ENCODE results near the gene XPO5. TPM values are rescaled to one million over a fixed set of nuclear protein-coding genes. Genes with fewer than 3 reads are reported as not detected.
A peak's percentile ranks its signal among the peaks of the same experiment; 100 is the strongest.

Gene XPO5
- total and polyA plus RNA-seq, 2 of the 4 experiments (the other 2 are of a cell fraction) = 29.0 to 30.1 TPM

GRCh38 chr6:43477235-43478007 lies 98.4 kb downstream of the XPO5 start, which contains the start of gene TJAP1:
Gene TJAP1, plus strand, starts transcription at chr6:43477570. Its CDS starts 21,432 bp downstream, at chr6:43499002.
- in situ Hi-C loops (cut with MboI; ENCODE audit: low sequenced_read_pairs) (no loop called here), dilution Hi-C loops (cut with HindIII; ENCODE audit: low sequenced_read_pairs, unreplicated experiment) (no loop called here)
- H3K4ac ChIP-seq (ENCODE audit: low read depth, low read length) = peak within 1 kb of the TSS; percentile 67

More at GRCh38 chr6:43477235-43478007, 98.4 kb downstream of the XPO5 start, which contains the start of gene TJAP1:
- peaks cover 25% of the 10 kb centered on the region for H3K9me1 ChIP-seq (ENCODE audit: insufficient read depth, low read length)
- H4K20me1 ChIP-seq (ENCODE audit: insufficient read depth, low read length) = peaks cover 6% of the 10 kb centered on the region; the same call in 1 of the 2 replicates
- H2BK20ac ChIP-seq (ENCODE audit: low read depth, low read length) = no peak within 1 kb of the TSS
- H3K14ac ChIP-seq (replicated peaks; ENCODE audit: low read depth, low read length) = peak within 1 kb of the TSS; percentile 86
- H4K8ac ChIP-seq (ENCODE audit: low read depth in 2 of 2, low read length in 2 of 2) = peak within 1 kb of the TSS; percentile 92
- intact Hi-C loops (cut with micrococcal nuclease) = loop anchor here (1.0 kb wide), 2 partner anchors 15 to 41 kb away; no protein-coding TSS in a partner anchor
- H3K4me2 ChIP-seq (ENCODE audit: low read depth, low read length) = peak within 1 kb of the TSS; percentile 84
- ChIA-PET CTCF (no interaction called here), POLR2A (ENCODE audit: unreplicated experiment) (interaction anchor here (0.5 to 0.6 kb wide), 2 partner anchors 9 to 15 kb away, joined by 3 read pairs; no protein-coding TSS in a partner anchor)
- peaks cover 31 to 44% of the 10 kb centered on the region in 2 experiments for H3K79me1 ChIP-seq (ENCODE audit: low read depth in 1 of 2, low read length in 2 of 2)
- H2AK5ac ChIP-seq (ENCODE audit: low read depth, low read length) = peak within 1 kb of the TSS; percentile 71
- peak within 1 kb of the TSS; percentile 83 for H3K27ac ChIP-seq (ENCODE audit: insufficient read depth, low read length)
- H3K27me3 ChIP-seq (ENCODE audit: control insufficient read depth, insufficient read depth, low read length) = no peaks in the 10 kb centered on the region
- 0 out of 2 replicates have a peak within 1 kb of the TSS, but pooled peaks have one; percentile 1 for H2BK120ac ChIP-seq (ENCODE audit: low read depth, low read length)
- H4K5ac ChIP-seq (ENCODE audit: low read depth, low read length) = peak within 1 kb of the TSS; percentile 92
- H4K91ac ChIP-seq (ENCODE audit: insufficient read depth, low read depth, low read length) = peak within 1 kb of the TSS; percentile 26
- WGBS, 2 experiments (ENCODE audit: extremely low coverage in 2 of 2, insufficient read length in 1 of 2) = 0% methylated on average over 11 of the region's 34 CpGs; no CpG with 5 or more reads in 1 of the 2 experiments
- ATAC-seq (ENCODE audit: low read depth) (peak; percentile 100), DNase-seq (peak; percentile 78)
- H2BK15ac ChIP-seq (ENCODE audit: low read depth, low read length) = no peak within 1 kb of the TSS
- H3K56ac ChIP-seq (ENCODE audit: extremely low read depth, insufficient read depth, low read length) = peak within 1 kb of the TSS; percentile 74
- peak within 1 kb of the TSS; percentile 88 for H2AK9ac ChIP-seq (replicated peaks; ENCODE audit: low read depth, low read length, poor library complexity)
- peaks cover 7% of the 10 kb centered on the region for H3K4me1 ChIP-seq (ENCODE audit: control insufficient read depth, insufficient read depth, low read length)
- BruUV-seq (replicated peaks) = no TSS peak
- no peaks in the 10 kb centered on the region for H3K36me3 ChIP-seq (ENCODE audit: control insufficient read depth, insufficient read depth, low read length)
- H3K23ac ChIP-seq (ENCODE audit: low read depth, low read length) = peak within 1 kb of the TSS; percentile 54
- H2BK5ac ChIP-seq (ENCODE audit: low read depth, low read length, poor library complexity, severe bottlenecking) = peak within 1 kb of the TSS; percentile 22
- no peaks in the 10 kb centered on the region for H3K9me3 ChIP-seq (ENCODE audit: control insufficient read depth, insufficient read depth, low read length)
- peak within 1 kb of the TSS; percentile 6; the same call in 1 of the 2 replicates for H3K18ac ChIP-seq (ENCODE audit: low read depth, low read length)
- TF ChIP-seq ELK1 (IDR thresholded peaks at IDR 0.05; ENCODE audit: borderline replicate concordance, low read depth, low read length) = no peak
- no peak for TF ChIP-seq RFX5 (IDR thresholded peaks at IDR 0.05; ENCODE audit: low read depth, low read length)
- TF ChIP-seq RAD21 (IDR thresholded peaks at IDR 0.05; ENCODE audit: low read length) = no peak
- TF ChIP-seq FOS (IDR thresholded peaks at IDR 0.05; ENCODE audit: low read depth, low read length) = 0 out of 2 replicates have a peak, but pooled peaks have one; percentile 10
- TF ChIP-seq POLR2A (IDR thresholded peaks at IDR 0.05; ENCODE audit: low read depth, low read length) = peak; percentile 94
- TF ChIP-seq MAZ (IDR thresholded peaks at IDR 0.05; ENCODE audit: borderline replicate concordance, low read depth, low read length) = peak; percentile 75; the same call in 1 of the 2 replicates
- no peak for TF ChIP-seq CTCF (conservative IDR thresholded peaks at IDR 0.05; ENCODE audit: low read depth, low read length)
- no peak for TF ChIP-seq CHD1 (IDR thresholded peaks at IDR 0.05; ENCODE audit: low read depth, low read length)
- peak within 1 kb of the TSS; percentile 89 for H2AFZ ChIP-seq (replicated peaks; ENCODE audit: low read length, poor library complexity)
- H3K4me3 ChIP-seq (ENCODE audit: insufficient read depth, low read depth, low read length) = peak within 1 kb of the TSS; percentile 66
- peak within 1 kb of the TSS; percentile 83 for H3K9ac ChIP-seq (ENCODE audit: low read depth, low read length)
